Glutamatergic neuron (in vitro differentiated cells): ENCODE data around the gene CCDC126. TPM values are rescaled to one million over a fixed set of nuclear protein-coding genes. Genes with fewer than 3 reads are reported as not detected.
"Not testable (repeated sequence)": the region's sequence is repeated elsewhere in the genome, so short reads cannot be mapped to it uniquely, and the experiment has no call there.

Experiments
- DNase-seq: peaks from one replicate; pipeline ENCODE4 v3.0.0; 2022
- H3K27ac Mint-ChIP-seq: one replicate; pipeline ENCODE4 v1.8.0; 2020; ENCODE audit warnings: mild to moderate bottlenecking, mixed read lengths, inconsistent platforms; ENCODE audit not compliant: unreplicated experiment
- H3K27me3 Mint-ChIP-seq: one replicate; pipeline ENCODE4 v1.8.0; 2020; ENCODE audit warnings: mild to moderate bottlenecking, moderate library complexity, mixed read lengths, inconsistent platforms; ENCODE audit not compliant: unreplicated experiment
- H3K36me3 Mint-ChIP-seq: one replicate; pipeline ENCODE4 v1.8.0; 2020; ENCODE audit warnings: mild to moderate bottlenecking, mixed read lengths, inconsistent platforms; ENCODE audit not compliant: unreplicated experiment
- H3K4me1 Mint-ChIP-seq: one replicate; pipeline ENCODE4 v1.8.0; 2020; ENCODE audit warnings: mild to moderate bottlenecking, low read depth, mixed read lengths, inconsistent platforms; ENCODE audit not compliant: unreplicated experiment
- H3K4me3 Mint-ChIP-seq: one replicate; pipeline ENCODE4 v1.8.0; 2020; ENCODE audit warnings: mild to moderate bottlenecking, mixed read lengths, inconsistent platforms; ENCODE audit not compliant: unreplicated experiment
- H3K9me3 Mint-ChIP-seq: one replicate; pipeline ENCODE4 v1.8.0; 2020; ENCODE audit warnings: mild to moderate bottlenecking, moderate library complexity, mixed read lengths, inconsistent platforms; ENCODE audit not compliant: unreplicated experiment
- total RNA-seq: library from RNA; stranded (reverse); fragmentation: NEBNext Ultra II Directional; extraction: Animal tissue kit (Norgen Biotek cat#: 25700); gene quantifications from one replicate; pipeline ENCODE4 v1.2.1, GENCODE V29; 2021; ENCODE audit not compliant: unreplicated experiment
- TF ChIP-seq, protein P1 (sequence below): fragments of 200-600 bp; sonication (generic); IDR thresholded peaks from one replicate; pipeline ENCODE4 v1.5.0; 2021; ENCODE audit not compliant: partially characterized antibody, unreplicated experiment

CCDC126 gene
- total RNA-seq, 1 donor from 2014 or later = 17.4 TPM

DNA sequence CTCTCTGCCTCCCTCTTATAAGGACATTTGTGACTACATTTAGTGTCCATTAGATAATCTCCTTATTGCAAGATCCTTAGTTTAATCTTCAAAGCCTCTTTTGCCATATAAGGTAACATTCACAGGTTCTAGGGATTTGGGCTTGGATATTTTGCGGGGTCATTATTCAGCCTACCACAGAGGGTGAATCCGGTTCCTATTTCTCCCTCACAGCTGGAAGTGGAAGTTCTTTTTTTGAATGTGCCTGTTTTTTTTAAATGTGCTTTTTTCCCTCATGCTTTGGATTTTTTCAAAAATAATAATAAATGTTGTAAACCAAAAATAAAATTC is 65.8 kb downstream of the CCDC126 start:
- no peak overlapping the region for H3K4me3 Mint-ChIP-seq

DNA sequence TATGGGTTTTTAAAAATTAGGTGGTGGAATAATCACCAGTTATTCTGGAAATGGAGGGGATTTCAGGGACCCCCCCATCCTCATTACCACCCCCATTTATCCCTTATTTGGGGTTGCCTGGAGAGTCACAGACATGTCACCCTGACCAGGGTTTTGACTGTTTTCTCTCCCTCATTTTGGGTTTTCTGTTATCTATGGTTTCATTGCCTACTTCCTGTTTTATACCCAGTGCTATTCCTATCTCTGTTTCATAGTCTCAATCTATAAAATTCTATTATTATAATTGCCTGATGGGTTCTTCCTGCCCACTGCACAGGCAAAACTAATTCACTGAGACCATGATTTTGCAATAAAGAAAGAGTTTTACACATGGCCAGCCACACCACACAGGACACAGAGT is 66.9 kb downstream of the CCDC126 start:
- no peak overlapping the region for H3K4me3 Mint-ChIP-seq
- no peak for DNase-seq
- H3K9me3 Mint-ChIP-seq = peaks cover 4% of the 10 kb centered on the region
- TF ChIP-seq, protein P1, sequence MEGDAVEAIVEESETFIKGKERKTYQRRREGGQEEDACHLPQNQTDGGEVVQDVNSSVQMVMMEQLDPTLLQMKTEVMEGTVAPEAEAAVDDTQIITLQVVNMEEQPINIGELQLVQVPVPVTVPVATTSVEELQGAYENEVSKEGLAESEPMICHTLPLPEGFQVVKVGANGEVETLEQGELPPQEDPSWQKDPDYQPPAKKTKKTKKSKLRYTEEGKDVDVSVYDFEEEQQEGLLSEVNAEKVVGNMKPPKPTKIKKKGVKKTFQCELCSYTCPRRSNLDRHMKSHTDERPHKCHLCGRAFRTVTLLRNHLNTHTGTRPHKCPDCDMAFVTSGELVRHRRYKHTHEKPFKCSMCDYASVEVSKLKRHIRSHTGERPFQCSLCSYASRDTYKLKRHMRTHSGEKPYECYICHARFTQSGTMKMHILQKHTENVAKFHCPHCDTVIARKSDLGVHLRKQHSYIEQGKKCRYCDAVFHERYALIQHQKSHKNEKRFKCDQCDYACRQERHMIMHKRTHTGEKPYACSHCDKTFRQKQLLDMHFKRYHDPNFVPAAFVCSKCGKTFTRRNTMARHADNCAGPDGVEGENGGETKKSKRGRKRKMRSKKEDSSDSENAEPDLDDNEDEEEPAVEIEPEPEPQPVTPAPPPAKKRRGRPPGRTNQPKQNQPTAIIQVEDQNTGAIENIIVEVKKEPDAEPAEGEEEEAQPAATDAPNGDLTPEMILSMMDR = no peak
- H3K27ac Mint-ChIP-seq = no peak overlapping the region
- no peaks in the 10 kb centered on the region for H3K4me1 Mint-ChIP-seq
- no peaks in the 10 kb centered on the region for H3K36me3 Mint-ChIP-seq
- H3K27me3 Mint-ChIP-seq = no peaks in the 10 kb centered on the region

More for the DNA sequence above, 65.8 kb downstream of the CCDC126 start:
- Mint-ChIP-seq H3K4me1 (no peaks in the 10 kb centered on the region), H3K36me3 (no peaks in the 10 kb centered on the region), H3K27me3 (no peaks in the 10 kb centered on the region), H3K27ac (no peak overlapping the region), H3K9me3 (peaks cover 6% of the 10 kb centered on the region)
- TF ChIP-seq, protein P1 = no peak
- no peak for DNase-seq

DNA sequence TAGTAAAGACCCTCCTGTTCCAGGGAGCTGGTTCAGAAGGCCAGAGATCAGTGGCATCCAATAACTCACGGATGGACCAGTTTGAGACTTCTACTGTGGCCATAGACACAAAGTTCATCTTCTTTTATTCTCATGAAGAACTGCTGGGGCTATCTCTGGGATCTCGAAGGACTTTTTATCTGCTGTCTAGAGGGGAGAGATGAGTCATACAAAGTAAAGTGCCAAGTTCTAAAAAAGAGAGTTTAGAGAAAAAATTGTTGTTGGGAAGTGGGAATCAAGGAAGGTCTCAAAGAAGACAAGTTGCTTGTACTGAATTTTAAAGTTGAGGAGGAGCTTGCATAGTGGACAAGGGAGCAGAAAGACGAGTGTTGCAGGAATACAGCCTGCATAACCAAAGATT is 74.9 kb downstream of the CCDC126 start:
- no peak overlapping the region for H3K4me3 Mint-ChIP-seq
- DNase-seq = no peak
- no peaks in the 10 kb centered on the region for H3K4me1 Mint-ChIP-seq
- no peaks in the 10 kb centered on the region for H3K36me3 Mint-ChIP-seq
- peaks cover 2% of the 10 kb centered on the region for H3K27me3 Mint-ChIP-seq
- no peak overlapping the region for H3K27ac Mint-ChIP-seq
- no peaks in the 10 kb centered on the region for H3K9me3 Mint-ChIP-seq
- TF ChIP-seq, protein P1 = no peak

DNA sequence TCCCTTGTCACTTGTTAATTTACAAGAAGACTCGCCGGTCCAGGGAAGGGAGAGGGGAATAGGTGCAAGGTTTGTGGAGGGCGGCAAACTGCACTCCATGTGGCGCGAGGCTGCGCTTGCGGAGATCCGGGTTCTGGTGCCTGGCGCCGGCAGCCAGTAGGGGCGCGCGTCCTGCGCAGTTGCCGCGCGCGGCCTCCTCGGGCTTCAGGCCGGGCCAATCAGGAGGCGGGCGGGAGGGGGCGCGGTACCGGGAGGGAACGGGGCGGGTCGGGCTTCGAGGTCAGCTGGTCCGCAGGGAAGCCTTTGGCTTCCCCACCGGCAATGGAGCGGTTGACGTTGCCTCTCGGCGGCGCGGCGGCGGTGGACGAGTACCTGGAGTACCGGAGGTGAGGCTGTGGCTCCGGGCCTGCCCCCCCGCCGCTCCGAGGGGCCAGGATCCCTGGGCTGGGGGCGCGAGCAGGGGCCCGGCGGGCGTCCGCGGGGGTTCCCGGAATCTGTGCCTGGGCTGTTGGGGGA is 82.8 kb downstream of the CCDC126 start, which contains the start of gene FAM221A:
TSS of gene FAM221A (plus strand) at position 302 of the 516 bp plus-strand sequence. CDS start at position 322, 20 bp downstream.
- H3K4me3 Mint-ChIP-seq = peak within 1 kb of the TSS; percentile 93
- H3K36me3 Mint-ChIP-seq = no peaks in the 10 kb centered on the region
- H3K27ac Mint-ChIP-seq = peak within 1 kb of the TSS; percentile 55
- TF ChIP-seq, protein P1 = peak; percentile 78
- peaks cover 2% of the 10 kb centered on the region for H3K9me3 Mint-ChIP-seq
- no peaks in the 10 kb centered on the region for H3K27me3 Mint-ChIP-seq
- H3K4me1 Mint-ChIP-seq = no peaks in the 10 kb centered on the region
- DNase-seq = peak; percentile 92

DNA sequence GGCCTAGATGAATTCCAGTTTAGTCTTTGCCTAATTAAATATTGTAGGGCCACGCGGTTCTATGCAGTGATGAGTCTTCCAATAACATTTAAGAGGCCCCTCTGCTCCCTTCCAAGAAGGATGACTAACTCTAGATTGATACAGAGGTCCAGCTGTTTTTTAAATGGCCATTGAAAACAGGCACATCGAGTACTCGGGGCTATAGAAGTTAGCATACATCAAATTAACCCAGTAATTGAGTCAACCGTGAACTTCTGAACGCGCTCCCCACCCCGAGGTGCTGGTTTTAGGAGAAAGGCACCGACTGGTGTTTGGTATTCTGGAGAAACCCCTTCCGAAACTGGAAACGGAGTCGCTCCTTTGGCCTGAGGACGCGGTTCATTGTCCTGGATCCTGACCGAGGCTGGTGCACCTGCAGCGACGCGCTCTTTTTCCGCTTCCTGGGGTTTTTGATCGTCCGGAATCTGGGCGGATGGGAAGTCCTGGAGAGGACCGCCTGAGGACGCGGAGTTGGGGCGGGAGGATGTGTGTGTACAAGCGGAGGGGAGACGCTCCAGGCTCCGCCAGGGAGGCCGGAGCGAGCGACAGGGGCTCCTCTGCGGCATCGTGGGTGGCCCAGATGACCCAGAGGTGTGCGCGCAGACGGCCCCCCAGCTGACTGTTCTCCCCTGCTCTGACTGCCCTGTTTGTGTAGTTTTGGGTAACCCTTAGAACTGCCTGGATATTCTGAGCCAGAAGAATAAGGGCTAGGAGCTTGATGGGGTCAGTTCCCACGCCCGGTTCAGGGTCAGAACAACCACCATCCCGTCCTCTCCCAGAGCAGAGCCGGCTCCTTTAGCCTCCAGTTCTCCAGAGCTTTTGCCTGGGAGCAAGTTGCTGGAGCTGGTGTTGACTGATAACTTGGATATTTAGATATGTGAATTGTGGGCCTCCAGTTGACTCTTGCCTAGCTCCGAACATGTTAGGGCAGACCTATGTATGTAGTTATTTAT is 83.5 kb downstream of the CCDC126 start:
- DNase-seq = peak; percentile 80
- H3K27ac Mint-ChIP-seq = peak overlapping the region; percentile 55
- H3K9me3 Mint-ChIP-seq = peaks cover 2% of the 10 kb centered on the region
- TF ChIP-seq, protein P1 = no peak
- H3K4me1 Mint-ChIP-seq = no peaks in the 10 kb centered on the region
- no peaks in the 10 kb centered on the region for H3K27me3 Mint-ChIP-seq
- H3K36me3 Mint-ChIP-seq = no peaks in the 10 kb centered on the region
- H3K4me3 Mint-ChIP-seq = peak overlapping the region; percentile 93

DNA sequence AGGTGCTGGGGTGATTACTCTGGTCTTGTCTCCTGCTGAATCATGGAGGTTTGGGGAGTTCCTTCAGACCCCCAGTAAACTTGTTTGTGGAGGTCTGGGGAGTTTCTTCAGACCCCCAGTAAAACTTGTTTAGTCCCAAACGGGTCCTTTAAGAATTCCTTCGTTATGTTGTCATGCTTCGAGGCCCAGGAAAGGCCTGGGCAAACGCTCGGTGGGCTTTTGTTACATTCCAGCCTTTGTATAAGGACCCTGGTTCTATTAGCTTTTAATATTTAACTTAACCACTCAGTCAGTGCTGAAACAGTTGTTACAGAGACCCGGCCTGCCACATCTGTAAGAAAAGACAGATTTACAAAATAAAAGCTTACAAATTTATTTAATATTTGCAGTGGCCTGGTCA is 86.9 kb downstream of the CCDC126 start:
- not testable (repeated sequence) for H3K4me1 Mint-ChIP-seq, H3K4me3 Mint-ChIP-seq, H3K27ac Mint-ChIP-seq, H3K27me3 Mint-ChIP-seq, H3K36me3 Mint-ChIP-seq, DNase-seq, H3K9me3 Mint-ChIP-seq
